ENCODE data around the gene CFTR.

- TF ChIP-seq, protein P1, sequence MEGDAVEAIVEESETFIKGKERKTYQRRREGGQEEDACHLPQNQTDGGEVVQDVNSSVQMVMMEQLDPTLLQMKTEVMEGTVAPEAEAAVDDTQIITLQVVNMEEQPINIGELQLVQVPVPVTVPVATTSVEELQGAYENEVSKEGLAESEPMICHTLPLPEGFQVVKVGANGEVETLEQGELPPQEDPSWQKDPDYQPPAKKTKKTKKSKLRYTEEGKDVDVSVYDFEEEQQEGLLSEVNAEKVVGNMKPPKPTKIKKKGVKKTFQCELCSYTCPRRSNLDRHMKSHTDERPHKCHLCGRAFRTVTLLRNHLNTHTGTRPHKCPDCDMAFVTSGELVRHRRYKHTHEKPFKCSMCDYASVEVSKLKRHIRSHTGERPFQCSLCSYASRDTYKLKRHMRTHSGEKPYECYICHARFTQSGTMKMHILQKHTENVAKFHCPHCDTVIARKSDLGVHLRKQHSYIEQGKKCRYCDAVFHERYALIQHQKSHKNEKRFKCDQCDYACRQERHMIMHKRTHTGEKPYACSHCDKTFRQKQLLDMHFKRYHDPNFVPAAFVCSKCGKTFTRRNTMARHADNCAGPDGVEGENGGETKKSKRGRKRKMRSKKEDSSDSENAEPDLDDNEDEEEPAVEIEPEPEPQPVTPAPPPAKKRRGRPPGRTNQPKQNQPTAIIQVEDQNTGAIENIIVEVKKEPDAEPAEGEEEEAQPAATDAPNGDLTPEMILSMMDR (IDR thresholded peaks at IDR 0.05 in 2 of 3, conservative IDR thresholded peaks at IDR 0.05 in 1 of 3; ENCODE audit: borderline replicate concordance in 1 of 3, insufficient read depth in 1 of 3, low read depth in 2 of 3, low read length in 2 of 3), result no peak
- no peak for TF ChIP-seq EGR1 (IDR thresholded peaks at IDR 0.05; ENCODE audit: low read depth)
- TF ChIP-seq FOSL1 (IDR thresholded peaks at IDR 0.05; ENCODE audit: low read depth), result no peak
- no peak for TF ChIP-seq POLR2AphosphoS5 (IDR thresholded peaks at IDR 0.05; ENCODE audit: low read depth, low read length)
- no peak for TF ChIP-seq EZH2 (IDR thresholded peaks at IDR 0.05)
- TF ChIP-seq CEBPB (IDR thresholded peaks at IDR 0.05; ENCODE audit: low read depth), result no peak
Observed at GRCh38 chr7:117674617-117675016, 194.8 kb downstream of the CFTR start.
